ENCODE data around the gene RABL3.

DNA sequence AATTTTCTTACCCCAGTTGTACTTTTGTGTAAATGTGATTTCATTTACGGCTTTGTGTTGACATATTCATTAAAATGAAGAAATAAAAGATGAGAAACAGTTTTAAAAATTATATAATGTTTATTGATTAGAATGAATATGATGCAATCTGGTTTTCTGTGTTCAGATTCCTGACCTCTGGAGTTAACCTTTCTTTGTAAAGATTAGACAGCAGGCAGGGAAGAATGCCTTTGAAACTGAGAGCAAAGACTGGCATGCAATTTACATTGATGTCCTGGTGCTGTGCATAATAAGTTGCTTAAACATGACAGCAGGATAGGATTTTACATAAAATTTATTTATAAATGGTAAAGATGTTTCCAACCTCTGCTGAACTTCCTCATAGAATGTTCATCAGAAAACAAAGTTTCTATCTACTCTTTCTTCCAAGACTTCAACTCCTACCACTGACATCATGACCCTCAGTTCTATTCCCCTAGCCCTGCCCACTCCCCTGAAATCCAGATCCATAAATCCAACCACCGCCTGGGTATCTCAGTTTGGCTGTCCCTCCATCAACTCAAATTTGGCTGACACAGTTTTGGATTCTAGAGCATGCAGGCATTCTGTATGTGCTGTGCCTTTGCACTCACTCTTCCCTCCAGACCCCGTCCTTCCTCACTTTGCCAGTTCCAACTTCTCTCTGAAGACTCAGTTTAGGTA lies 62.0 kb downstream of the RABL3 start:
- TF ChIP-seq POLR2A (IDR thresholded peaks at IDR 0.05; ENCODE audit: low read depth, low read length) (no peak), POLR2AphosphoS5 (IDR thresholded peaks at IDR 0.05; ENCODE audit: low read depth, low read length) (no peak)

Data from GM12892 (cell line).